HEK293 (cell line): ENCODE measurements around the gene TUBB3.

Source experiments
- CTCF ChIA-PET: fragments of 350-600 bp; formaldehyde crosslinking; extraction: SDS; loops from one replicate; lab custom pipeline; 2021; ENCODE audit warnings: antibody characterized with exemption; lab: Yijun Ruan, JAX
- POLR2A ChIA-PET: fragments of 300-600 bp; formaldehyde crosslinking; extraction: SDS; loops from one replicate; lab custom pipeline; 2020; ENCODE audit warnings: antibody characterized with exemption, inconsistent platforms; lab: Yijun Ruan, JAX
- H3K27ac ChIP-seq: fragments of 200-500 bp; sonication (Bioruptor generic); 2 replicates; pipeline ENCODE4 v1.5.1; 2014; ENCODE audit warnings: low read depth, low read length, control low read depth, inconsistent platforms; ENCODE audit errors: extremely low read depth
- H3K36me3 ChIP-seq, 2 experiments: fragments of 200-500 bp in 1 of 2; sonication (Bioruptor generic) in 1 of 2; 1 replicate in 1 of 2; 2 replicates in 1 of 2; pipeline ENCODE4 v1.5.1; 2014 to 2017; ENCODE audit warnings: inconsistent platforms in 2 of 2, low read length in 2 of 2; ENCODE audit not compliant: control insufficient read depth in 2 of 2, insufficient read depth in 1 of 2
- H3K4me1 ChIP-seq: fragments of 200-500 bp; sonication (Bioruptor generic); 2 replicates; pipeline ENCODE4 v1.5.1; 2014; ENCODE audit warnings: mild to moderate bottlenecking, low read length, inconsistent platforms; ENCODE audit not compliant: control insufficient read depth, insufficient read depth
- H3K4me3 ChIP-seq: 2 replicates; pipeline ENCODE4 v1.5.1; 2011; ENCODE audit warnings: low read depth, mild to moderate bottlenecking, control low read depth, low read length, moderate library complexity
- H3K9me3 ChIP-seq: fragments of 200-500 bp; sonication (Bioruptor generic); 2 replicates; pipeline ENCODE4 v1.5.1; 2014; ENCODE audit warnings: low read depth, low read length, inconsistent platforms; ENCODE audit not compliant: control insufficient read depth, insufficient read depth
- CTCF ChIP-seq: fragments of 450-650 bp; formaldehyde crosslinking; IDR thresholded peaks from 2 replicates; pipeline ENCODE4 v1.5.1; 2016; ENCODE audit warnings: missing biosample characterization, missing genetic modification characterization
- ELK4 ChIP-seq: IDR thresholded peaks from 2 replicates; pipeline ENCODE4 v1.6.1; 2011; ENCODE audit warnings: mild to moderate bottlenecking, low read depth, low read length, borderline replicate concordance
- GLIS1 ChIP-seq: fragments of 450-650 bp; formaldehyde crosslinking; IDR thresholded peaks from 2 replicates; pipeline ENCODE4 v1.5.1; 2016; ENCODE audit warnings: missing biosample characterization, missing genetic modification characterization
- GLIS2 ChIP-seq: fragments of 450-650 bp; formaldehyde crosslinking; IDR thresholded peaks from 2 replicates; pipeline ENCODE4 v1.5.1; 2016; ENCODE audit warnings: missing biosample characterization, missing genetic modification characterization
- KLF7 ChIP-seq: fragments of 450-650 bp; formaldehyde crosslinking; IDR thresholded peaks from 2 replicates; pipeline ENCODE4 v1.5.1; 2016; ENCODE audit warnings: missing biosample characterization, missing genetic modification characterization, borderline replicate concordance
- PATZ1 ChIP-seq: fragments of 450-650 bp; formaldehyde crosslinking; IDR thresholded peaks from 2 replicates; pipeline ENCODE4 v1.5.1; 2016; ENCODE audit warnings: missing biosample characterization, missing genetic modification characterization
- REST ChIP-seq: fragments of 450-650 bp; formaldehyde crosslinking; IDR thresholded peaks from 2 replicates; pipeline ENCODE4 v1.5.1; 2016; ENCODE audit warnings: missing biosample characterization, missing genetic modification characterization
- SP7 ChIP-seq: fragments of 450-650 bp; formaldehyde crosslinking; IDR thresholded peaks from 2 replicates; pipeline ENCODE4 v1.5.1; 2016; ENCODE audit warnings: missing biosample characterization, missing genetic modification characterization
- ZNF362 ChIP-seq: fragments of 450-650 bp; formaldehyde crosslinking; IDR thresholded peaks from 2 replicates; pipeline ENCODE4 v1.5.1; 2016; ENCODE audit warnings: missing biosample characterization, missing genetic modification characterization
- ZNF37A ChIP-seq: fragments of 450-650 bp; IDR thresholded peaks from 2 replicates; pipeline ENCODE4 v1.5.1; 2018; ENCODE audit warnings: missing biosample characterization, missing genetic modification characterization
- ZNF398 ChIP-seq: fragments of 450-650 bp; formaldehyde crosslinking; IDR thresholded peaks from 2 replicates; pipeline ENCODE4 v1.5.1; 2017; ENCODE audit warnings: missing biosample characterization, missing genetic modification characterization
- ZNF561 ChIP-seq: fragments of 450-650 bp; IDR thresholded peaks from 2 replicates; pipeline ENCODE4 v1.5.1; 2018; ENCODE audit warnings: missing biosample characterization, missing genetic modification characterization, borderline replicate concordance
- ZNF624 ChIP-seq: fragments of 450-650 bp; formaldehyde crosslinking; IDR thresholded peaks from 2 replicates; pipeline ENCODE4 v1.5.1; 2017; ENCODE audit warnings: missing biosample characterization, missing genetic modification characterization
- ZSCAN23 ChIP-seq: fragments of 450-650 bp; formaldehyde crosslinking; IDR thresholded peaks from 2 replicates; pipeline ENCODE4 v1.5.1; 2016; ENCODE audit warnings: missing biosample characterization, missing genetic modification characterization

The TUBB3 gene

GRCh38 chr16:89923640-89924296, 626 bp downstream of the TUBB3 start:
- no peak overlapping the region; the same call in 1 of the 2 replicates for H3K27ac ChIP-seq
- H3K36me3 ChIP-seq = no peaks in the 10 kb centered on the region
- H3K4me1 ChIP-seq = peaks cover 16% of the 10 kb centered on the region
- TF ChIP-seq KLF7 (tag by site-specific recombination) = peak; percentile 35; the same call in 1 of the 2 replicates
- TF ChIP-seq ZNF624 (tag by site-specific recombination) = no peak
- TF ChIP-seq GLIS2 = peak; percentile 41; the same call in 1 of the 2 replicates
- 0 out of 2 replicates have a peak, but pooled peaks have one; percentile 19 for TF ChIP-seq ZNF398 (tag by site-specific recombination)
- 0 out of 2 replicates have a peak, but pooled peaks have one; percentile 24 for TF ChIP-seq PATZ1
- TF ChIP-seq CTCF = no peak
- TF ChIP-seq, all 188 proteins: peak for 4
- CTCF ChIA-PET = interaction anchor here (0.6 to 2.7 kb wide), 2 partner anchors 14 to 218 kb away, joined by 4 to 16 read pairs; no protein-coding TSS in a partner anchor
- Histone ChIP-seq H3K9me3 (no peaks in the 10 kb centered on the region), H3K4me3 (peak overlapping the region; percentile 38)
- POLR2A ChIA-PET = interaction anchor here (0.8 to 2.5 kb wide), 12 partner anchors 8 to 50 kb away, joined by 3 to 32 read pairs (median 6); partner anchors contain the start of gene TCF25

- ChIA-PET CTCF (interaction anchor here (0.6 to 1.0 kb wide), 2 partner anchors 26 to 219 kb away, joined by 4 to 5 read pairs; no protein-coding TSS in a partner anchor), POLR2A (interaction anchor here (0.6 to 2.4 kb wide), 9 partner anchors 9 to 161 kb away, joined by 3 to 10 read pairs (median 4); partner anchors contain the start of gene TCF25)
- Histone ChIP-seq H3K4me3 (0 out of 2 replicates have a peak overlapping the region, but pooled peaks have one; percentile 38), H3K27ac (no peak overlapping the region), H3K4me1 (peaks cover 16% of the 10 kb centered on the region), H3K36me3 (no peaks in the 10 kb centered on the region), H3K9me3 (no peaks in the 10 kb centered on the region)
- TF ChIP-seq ZNF561 (tag by site-specific recombination) (no peak), REST (tag by site-specific recombination) (peak; percentile 92), ZNF362 (no peak), GLIS1 (tag by site-specific recombination) (peak; percentile 76), ZSCAN23 (tag by site-specific recombination) (peak; percentile 81; the same call in 1 of the 2 replicates), ELK4 (no peak), ZNF398 (tag by site-specific recombination) (0 out of 2 replicates have a peak, but pooled peaks have one; percentile 15), ZNF37A (tag by site-specific recombination) (no peak), SP7 (peak; percentile 24; the same call in 1 of the 2 replicates), PATZ1 (peak; percentile 37)
These were observed 1.3 kb downstream of the TUBB3 start for GRCh38 chr16:89924297-89924924.
